Stimulated activated CD8-positive, alpha-beta memory T cell treated with anti-CD3 and anti-CD28 coated beads, Interleukin-7, amount 100 ng/mL, for 4 hours (primary cell): ENCODE results near the gene RAPGEF1.
"Not testable (repeated sequence)": the region's sequence is repeated elsewhere in the genome, so short reads cannot be mapped to it uniquely, and the experiment has no call there.

ENCODE experiments used
- DNase-seq, 2 donors: peaks; one replicate each; pipeline ENCODE4 v3.0.0-alpha.2; 2020; ENCODE audit warnings: low read depth in 2 of 2

RAPGEF1 gene

GRCh38 chr9:131739959-131740648 lies at the start of gene RAPGEF1:
Gene RAPGEF1 (minus strand): TSS chr9:131740076. CDS start chr9:131739830, 246 bp downstream.
- DNase-seq: peak in 1 of 2 donors; percentile 73

GRCh38 chr9:131788851-131789250 lies 49.0 kb upstream of the RAPGEF1 start:
- DNase-seq: no peak

GRCh38 chr9:131787838-131788237 lies 48.0 kb upstream of the RAPGEF1 start:
- DNase-seq: no peak

- DNase-seq: no peak
These were observed 45.0 kb upstream of the RAPGEF1 start for GRCh38 chr9:131784748-131785501.

GRCh38 chr9:131781069-131781468 lies 41.2 kb upstream of the RAPGEF1 start:
- no peak for DNase-seq

GRCh38 chr9:131776473-131776872 lies 36.6 kb upstream of the RAPGEF1 start:
- no peak for DNase-seq

GRCh38 chr9:131776036-131776435 lies 36.2 kb upstream of the RAPGEF1 start:
- DNase-seq: no peak

GRCh38 chr9:131774636-131775035 lies 34.8 kb upstream of the RAPGEF1 start:
- no peak for DNase-seq

GRCh38 chr9:131773911-131774379 lies 34.1 kb upstream of the RAPGEF1 start:
- no peak for DNase-seq

- no peak for DNase-seq
These were observed 33.1 kb upstream of the RAPGEF1 start for GRCh38 chr9:131772940-131773339.

- no peak for DNase-seq
These were observed 31.8 kb upstream of the RAPGEF1 start for GRCh38 chr9:131771646-131772045.

GRCh38 chr9:131769361-131769760 lies 29.5 kb upstream of the RAPGEF1 start:
- DNase-seq: no peak

GRCh38 chr9:131764568-131764967 lies 24.7 kb upstream of the RAPGEF1 start:
- DNase-seq: no peak

- peak; percentile 26 to 64 for DNase-seq
These were observed 22.6 kb upstream of the RAPGEF1 start for GRCh38 chr9:131762356-131762932.

GRCh38 chr9:131759017-131759647 lies 19.3 kb upstream of the RAPGEF1 start:
- no peak for DNase-seq

- DNase-seq: no peak
These were observed 17.7 kb upstream of the RAPGEF1 start for GRCh38 chr9:131757549-131757948.

GRCh38 chr9:131755541-131756198 lies 15.8 kb upstream of the RAPGEF1 start:
- peak; percentile 73 to 77 for DNase-seq

GRCh38 chr9:131754846-131755245 lies 15.0 kb upstream of the RAPGEF1 start:
- DNase-seq: no peak

GRCh38 chr9:131753751-131754150 lies 13.9 kb upstream of the RAPGEF1 start:
- DNase-seq: not testable (repeated sequence)

GRCh38 chr9:131752231-131752884 lies 12.5 kb upstream of the RAPGEF1 start:
- no peak for DNase-seq

- DNase-seq: no peak
These were observed 8.6 kb upstream of the RAPGEF1 start for GRCh38 chr9:131748411-131748955.
